Smooth muscle cell (in vitro differentiated cells): ENCODE data around the gene NIPAL3. TPM values are rescaled to one million over a fixed set of nuclear protein-coding genes. Genes with fewer than 3 reads are reported as not detected.

ENCODE experiments used
- DNase-seq: peaks from one replicate; lab custom pipeline; 2025; ENCODE audit not compliant: unreplicated experiment; lab: John Stamatoyannopoulos, UW
- H2AFZ ChIP-seq: fragments of 200-600 bp; sonication (generic); 2 replicates; pipeline ENCODE4 v1.6.0; 2016; ENCODE audit warnings: antibody characterized with exemption, low read depth, mild to moderate bottlenecking
- H3F3A ChIP-seq: fragments of 200-600 bp; sonication (generic); 2 replicates; pipeline ENCODE4 v1.6.0; 2017; ENCODE audit warnings: antibody characterized with exemption, low read depth
- H3K27ac ChIP-seq: fragments of 200-600 bp; sonication (generic); 2 replicates; pipeline ENCODE4 v1.5.1; 2016; ENCODE audit warnings: low read depth, mild to moderate bottlenecking
- H3K27me3 ChIP-seq: fragments of 200-600 bp; sonication (generic); 2 replicates; pipeline ENCODE4 v1.6.1; 2016; ENCODE audit warnings: low read depth, mild to moderate bottlenecking
- H3K36me3 ChIP-seq: fragments of 200-600 bp; sonication (generic); 2 replicates; pipeline ENCODE4 v1.5.1; 2016; ENCODE audit warnings: low read depth
- H3K4me1 ChIP-seq: fragments of 200-600 bp; sonication (generic); 2 replicates; pipeline ENCODE4 v1.5.1; 2016; ENCODE audit warnings: low read depth
- H3K4me2 ChIP-seq: fragments of 200-600 bp; sonication (generic); 2 replicates; pipeline ENCODE4 v1.6.0; 2016; ENCODE audit warnings: mild to moderate bottlenecking
- H3K4me3 ChIP-seq: fragments of 200-600 bp; sonication (generic); 2 replicates; pipeline ENCODE4 v1.5.1; 2016; ENCODE audit warnings: mild to moderate bottlenecking
- H3K79me2 ChIP-seq: fragments of 200-600 bp; sonication (generic); 2 replicates; pipeline ENCODE4 v1.6.0; 2016; ENCODE audit warnings: low read depth, mild to moderate bottlenecking
- H3K9ac ChIP-seq: fragments of 200-600 bp; sonication (generic); 2 replicates; pipeline ENCODE4 v1.6.0; 2016; ENCODE audit warnings: low read depth
- H3K9me3 ChIP-seq: fragments of 200-600 bp; sonication (generic); replicated peaks from 2 replicates; pipeline ENCODE4 v1.5.1; 2016; ENCODE audit warnings: low read depth
- H4K20me1 ChIP-seq: fragments of 200-600 bp; sonication (generic); 2 replicates; pipeline ENCODE4 v1.6.0; 2016; ENCODE audit warnings: low read depth
- WGBS: methylation state at CpG from one replicate; pipeline ENCODE4 v1.1.7; 2016; ENCODE audit warnings: low lambda C conversion rate; 5-methylcytosine and 5-hydroxymethylcytosine counted together
- polyA plus RNA-seq: library from polyadenylated mRNA; unstranded; fragments of >200 nt; fragmentation: Nextera tagmentation; extraction: Ambion mirVana; gene quantifications from 2 replicates; pipeline ENCODE4 v1.2.1, GENCODE V29; 2016
- total RNA-seq: library from RNA; depleted of rRNA; stranded (reverse); fragments of >200 nt; gene quantifications from 2 replicates; pipeline ENCODE4 v1.2.3, GENCODE V29; 2014
- TF ChIP-seq, protein P1 (sequence below): fragments of 200-600 bp; sonication (generic); IDR thresholded peaks from 2 replicates; pipeline ENCODE4 v1.5.1; 2017; ENCODE audit warnings: borderline replicate concordance, mild to moderate bottlenecking, antibody characterized with exemption; ENCODE audit not compliant: insufficient read depth, poor library complexity, severe bottlenecking

NIPAL3 gene
- total and polyA plus RNA-seq, 2 experiments from 2014 or later = 9.3 to 22.5 TPM

DNA sequence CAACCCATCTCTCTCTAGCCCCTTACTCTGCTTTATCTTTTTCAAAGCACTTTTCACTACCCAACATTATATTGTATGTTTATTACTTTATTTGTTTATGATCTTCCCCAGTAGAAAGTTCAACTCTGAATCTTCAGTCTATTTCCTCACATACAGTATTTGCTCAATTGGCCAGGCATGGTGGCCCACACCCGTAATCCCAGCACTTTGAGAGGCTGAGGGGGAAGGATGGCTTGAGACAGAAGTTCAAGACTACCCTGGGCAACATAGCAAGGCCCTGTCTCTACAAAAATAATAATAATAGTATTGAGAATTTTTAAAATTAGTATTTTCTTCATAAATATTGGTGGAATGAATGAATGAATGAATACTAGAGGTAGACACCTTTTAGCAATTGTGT lies 3.2 kb upstream of the NIPAL3 start:
- Histone ChIP-seq H3K9me3 (no peaks in the 10 kb centered on the region), H3K4me2 (peak overlapping the region; percentile 92), H3K36me3 (no peaks in the 10 kb centered on the region), H3K4me1 (peaks cover 8% of the 10 kb centered on the region), H3K79me2 (no peaks in the 10 kb centered on the region), H3K27me3 (no peaks in the 10 kb centered on the region), H3F3A (peaks cover 6% of the 10 kb centered on the region), H3K4me3 (peak overlapping the region; percentile 83), H4K20me1 (no peaks in the 10 kb centered on the region), H3K9ac (no peak overlapping the region), H2AFZ (no peak overlapping the region), H3K27ac (no peak overlapping the region)
- WGBS = 93% methylated on average over 1 of the region's 1 CpG
- DNase-seq = no peak
- TF ChIP-seq, protein P1, sequence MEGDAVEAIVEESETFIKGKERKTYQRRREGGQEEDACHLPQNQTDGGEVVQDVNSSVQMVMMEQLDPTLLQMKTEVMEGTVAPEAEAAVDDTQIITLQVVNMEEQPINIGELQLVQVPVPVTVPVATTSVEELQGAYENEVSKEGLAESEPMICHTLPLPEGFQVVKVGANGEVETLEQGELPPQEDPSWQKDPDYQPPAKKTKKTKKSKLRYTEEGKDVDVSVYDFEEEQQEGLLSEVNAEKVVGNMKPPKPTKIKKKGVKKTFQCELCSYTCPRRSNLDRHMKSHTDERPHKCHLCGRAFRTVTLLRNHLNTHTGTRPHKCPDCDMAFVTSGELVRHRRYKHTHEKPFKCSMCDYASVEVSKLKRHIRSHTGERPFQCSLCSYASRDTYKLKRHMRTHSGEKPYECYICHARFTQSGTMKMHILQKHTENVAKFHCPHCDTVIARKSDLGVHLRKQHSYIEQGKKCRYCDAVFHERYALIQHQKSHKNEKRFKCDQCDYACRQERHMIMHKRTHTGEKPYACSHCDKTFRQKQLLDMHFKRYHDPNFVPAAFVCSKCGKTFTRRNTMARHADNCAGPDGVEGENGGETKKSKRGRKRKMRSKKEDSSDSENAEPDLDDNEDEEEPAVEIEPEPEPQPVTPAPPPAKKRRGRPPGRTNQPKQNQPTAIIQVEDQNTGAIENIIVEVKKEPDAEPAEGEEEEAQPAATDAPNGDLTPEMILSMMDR = no peak

DNA sequence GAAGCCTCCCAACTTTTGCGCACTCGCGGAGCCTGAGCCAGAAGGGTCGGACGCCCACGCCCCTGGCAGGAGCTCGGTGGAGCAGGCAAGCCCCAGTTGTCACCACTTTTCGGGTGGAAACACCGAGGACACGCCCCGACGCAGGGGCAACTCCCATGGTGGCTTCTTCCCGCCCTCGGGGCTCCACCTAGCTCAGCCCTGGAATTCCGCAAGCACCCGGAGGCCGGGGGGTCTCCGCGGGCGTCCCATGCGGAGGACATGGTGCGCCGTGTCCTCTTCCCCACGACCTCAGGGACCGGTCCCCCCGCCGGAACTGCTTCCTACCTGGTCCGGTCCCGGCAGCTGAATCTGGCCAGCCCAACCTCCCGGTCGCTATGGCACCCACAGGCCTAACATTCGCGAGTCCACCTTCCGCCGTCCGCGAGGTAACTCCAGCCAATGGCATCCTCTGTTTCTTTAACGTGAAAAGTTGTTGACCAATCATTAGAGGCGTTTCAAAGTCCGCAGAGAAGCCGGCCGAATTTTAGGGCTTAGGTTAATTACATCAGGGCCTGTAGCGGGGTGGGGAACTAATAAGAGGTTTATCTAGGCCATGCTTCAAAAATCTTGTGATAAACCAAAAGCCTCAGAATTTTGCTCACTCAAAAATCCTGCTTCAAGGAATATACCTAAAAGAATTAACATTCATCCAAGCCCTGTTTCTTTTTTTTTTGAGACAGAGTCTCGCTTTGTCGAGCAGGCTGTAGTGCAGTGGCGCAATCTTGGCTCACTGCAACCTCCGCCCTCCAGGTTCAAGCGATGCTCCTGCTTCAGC lies 2.0 kb upstream of the NIPAL3 start, which contains the start of gene STPG1:
STPG1 (minus strand) TSS at position 433 of the 814 bp plus-strand sequence. CDS start 12,394 bp downstream, outside the sequence.
- TF ChIP-seq, protein P1 = no peak
- Histone ChIP-seq H4K20me1 (no peaks in the 10 kb centered on the region), H3K36me3 (no peaks in the 10 kb centered on the region), H3K4me3 (peak within 1 kb of the TSS; percentile 83), H3F3A (peaks cover 6% of the 10 kb centered on the region), H3K79me2 (no peaks in the 10 kb centered on the region), H3K4me2 (peak within 1 kb of the TSS; percentile 92), H3K27ac (peak within 1 kb of the TSS; percentile 36), H3K27me3 (no peaks in the 10 kb centered on the region), H3K9me3 (no peaks in the 10 kb centered on the region), H3K4me1 (peaks cover 13% of the 10 kb centered on the region), H2AFZ (peak within 1 kb of the TSS; percentile 92), H3K9ac (peak within 1 kb of the TSS; percentile 75)
- peak; percentile 34 for DNase-seq
- WGBS = 6% methylated on average over 48 of the region's 48 CpGs

DNA sequence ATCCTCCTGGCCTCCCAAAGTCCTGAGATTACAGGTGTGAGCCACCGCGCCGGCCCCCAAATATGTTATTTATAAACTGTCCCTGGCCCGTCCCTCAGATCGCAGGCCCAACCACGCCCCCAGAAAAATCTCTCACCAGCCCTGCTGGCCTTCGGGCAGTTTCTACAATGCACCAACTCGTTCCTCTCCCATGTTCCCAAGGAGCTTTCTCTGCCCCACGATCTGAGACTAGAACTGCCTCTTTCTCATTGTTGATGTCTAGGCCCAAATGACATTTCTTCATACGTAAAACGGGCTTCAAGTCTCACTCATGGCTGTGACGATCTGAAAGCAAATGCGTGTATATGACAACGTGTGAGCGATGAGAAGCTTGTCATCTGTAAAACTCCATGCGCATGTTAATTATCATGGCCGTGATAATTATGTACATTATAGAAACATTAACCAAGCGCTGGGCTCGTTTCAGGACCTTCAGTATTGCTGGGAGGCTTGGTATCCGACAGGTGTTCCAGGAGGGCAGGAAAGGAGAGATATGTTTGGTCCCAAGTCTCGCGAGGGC lies 748 bp upstream of the NIPAL3 start:
- H3K27ac ChIP-seq = no peak overlapping the region
- peak overlapping the region; percentile 65 for H3K4me3 ChIP-seq
- no peaks in the 10 kb centered on the region for H4K20me1 ChIP-seq
- TF ChIP-seq, protein P1 = no peak
- H3K36me3 ChIP-seq = no peaks in the 10 kb centered on the region
- H3K9me3 ChIP-seq = no peaks in the 10 kb centered on the region
- peak overlapping the region; percentile 37 for H2AFZ ChIP-seq
- H3K9ac ChIP-seq = no peak overlapping the region
- H3K4me1 ChIP-seq = peaks cover 13% of the 10 kb centered on the region
- H3K27me3 ChIP-seq = no peaks in the 10 kb centered on the region
- peak overlapping the region; percentile 98 for H3K4me2 ChIP-seq
- 78% methylated on average over 22 of the region's 22 CpGs for WGBS
- no peak for DNase-seq
- H3F3A ChIP-seq = peaks cover 6% of the 10 kb centered on the region
- H3K79me2 ChIP-seq = no peaks in the 10 kb centered on the region
